ENCODE data around the gene FAM89B.
"Not testable (repeated sequence)": the region's sequence is repeated elsewhere in the genome, so short reads cannot be mapped to it uniquely, and the experiment has no call there.

The FAM89B gene

GRCh38 chr11:65572356-65573051 is at the start of gene FAM89B:
TSS of gene FAM89B (plus strand) at chr11:65572538. CDS start at chr11:65572670, 132 bp downstream.
- DNase-seq: peak; percentile 73

GRCh38 chr11:65522718-65523630 is 49.4 kb upstream of the FAM89B start:
- not testable (repeated sequence) for DNase-seq

DNA sequence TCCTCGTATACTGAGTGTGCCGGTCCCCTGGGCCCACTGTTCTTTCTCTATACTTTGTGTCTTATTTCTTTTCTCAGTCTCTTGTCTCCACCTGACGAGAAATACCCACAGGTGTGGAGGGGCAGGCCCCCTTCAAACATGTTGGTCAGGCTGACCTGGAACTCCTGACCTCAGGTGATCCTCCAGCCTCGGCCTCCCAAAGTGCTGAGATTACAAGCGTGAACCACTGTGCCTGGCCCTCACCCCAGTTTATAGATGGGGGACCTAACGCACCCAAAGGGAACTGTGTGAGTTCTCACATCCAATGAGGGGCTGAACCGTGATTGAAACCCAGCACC is 48.7 kb upstream of the FAM89B start:
- DNase-seq: not testable (repeated sequence)

DNA sequence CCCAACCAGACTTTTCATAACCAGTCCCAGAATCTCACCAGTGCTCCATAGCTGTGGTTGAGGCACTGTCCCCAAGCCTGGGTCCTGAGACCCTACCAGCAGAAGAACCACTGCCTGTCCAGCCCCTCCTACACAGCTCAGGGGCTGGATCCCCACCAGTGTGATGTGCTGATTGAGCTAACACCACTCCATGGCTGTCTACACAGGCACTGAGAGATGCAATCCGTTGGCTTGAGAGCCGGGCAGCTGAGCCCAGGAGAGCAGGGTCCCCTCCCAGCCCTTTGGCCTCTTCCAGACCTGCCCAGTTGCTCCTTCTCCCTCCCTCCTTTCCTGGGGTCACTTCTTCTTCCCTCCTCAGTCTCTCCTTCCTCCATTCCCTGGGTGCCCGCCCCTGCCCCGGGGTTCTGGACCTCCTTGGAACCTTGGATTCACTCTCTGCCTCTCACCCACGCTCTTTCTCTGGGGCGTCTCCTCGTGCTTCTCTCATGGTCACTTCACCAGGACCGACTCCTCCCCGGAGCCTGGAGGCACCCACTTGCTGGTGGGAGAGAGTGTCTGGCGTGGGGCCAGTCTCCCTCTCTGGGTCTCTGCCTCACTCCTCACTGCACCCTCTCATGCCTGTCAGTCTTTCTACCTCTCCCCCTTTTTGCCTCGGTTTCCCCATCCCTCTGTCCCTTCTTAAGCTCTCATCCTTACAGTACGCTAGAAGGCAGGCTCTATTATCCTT is 48.2 kb upstream of the FAM89B start:
- DNase-seq: no peak

DNA sequence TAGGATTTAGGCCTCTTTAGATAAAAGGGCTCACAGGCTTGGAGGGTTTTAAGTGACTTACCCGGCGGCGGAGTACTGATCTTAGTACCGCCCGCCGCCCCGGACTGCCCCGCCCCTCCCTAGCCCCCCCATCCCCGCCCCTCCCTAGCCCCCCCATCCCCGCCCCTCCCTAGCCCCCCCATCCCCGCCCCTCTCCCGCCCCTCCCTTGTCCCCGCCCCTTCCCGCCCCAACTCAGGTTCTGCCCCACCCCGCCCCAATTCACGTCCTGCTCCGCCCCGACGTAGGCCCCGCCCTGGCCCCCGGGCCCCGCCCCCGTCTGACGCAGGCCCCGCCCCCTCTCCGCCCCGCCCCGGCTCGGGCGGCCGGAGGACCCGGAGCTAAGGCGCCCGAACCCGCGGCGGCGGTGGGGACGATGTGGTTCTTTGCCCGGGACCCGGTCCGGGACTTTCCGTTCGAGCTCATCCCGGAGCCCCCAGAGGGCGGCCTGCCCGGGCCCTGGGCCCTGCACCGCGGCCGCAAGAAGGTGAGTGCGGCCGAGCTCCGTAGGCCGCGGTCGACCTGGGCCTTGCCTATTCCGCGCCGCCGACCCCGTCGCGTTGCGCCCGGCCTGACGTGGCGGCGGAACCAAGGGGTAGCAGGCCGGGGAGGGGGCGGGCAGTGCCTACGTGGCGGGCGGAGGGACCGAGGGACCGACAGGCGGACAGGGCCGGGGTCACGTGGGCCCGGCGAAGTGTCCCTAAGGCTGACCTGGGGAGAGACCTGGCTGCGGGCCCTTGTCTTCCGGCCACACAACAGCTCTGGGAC is 47.4 kb upstream of the FAM89B start, which contains the start of gene SCYL1:
Gene SCYL1, plus strand, starts transcription at position 343 of the 805 bp plus-strand sequence. Its CDS starts 71 bp downstream, at position 414.
- peak; percentile 82 for DNase-seq

GRCh38 chr11:65525546-65526480 is 46.5 kb upstream of the FAM89B start:
- no peak for DNase-seq

DNA sequence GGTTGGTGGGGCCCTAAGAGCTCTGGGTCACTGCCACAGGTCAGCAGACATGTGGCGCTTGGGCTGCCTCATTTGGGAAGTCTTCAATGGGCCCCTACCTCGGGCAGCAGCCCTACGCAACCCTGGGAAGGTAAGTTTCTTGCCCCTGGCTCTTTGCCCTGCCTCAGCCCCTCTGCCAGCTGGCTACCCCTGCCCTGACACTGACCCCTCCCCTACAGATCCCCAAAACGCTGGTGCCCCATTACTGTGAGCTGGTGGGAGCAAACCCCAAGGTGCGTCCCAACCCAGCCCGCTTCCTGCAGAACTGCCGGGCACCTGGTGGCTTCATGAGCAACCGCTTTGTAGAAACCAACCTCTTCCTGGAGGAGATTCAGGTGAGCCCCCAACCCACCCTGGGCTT is 45.6 kb upstream of the FAM89B start:
- no peak for DNase-seq

DNA sequence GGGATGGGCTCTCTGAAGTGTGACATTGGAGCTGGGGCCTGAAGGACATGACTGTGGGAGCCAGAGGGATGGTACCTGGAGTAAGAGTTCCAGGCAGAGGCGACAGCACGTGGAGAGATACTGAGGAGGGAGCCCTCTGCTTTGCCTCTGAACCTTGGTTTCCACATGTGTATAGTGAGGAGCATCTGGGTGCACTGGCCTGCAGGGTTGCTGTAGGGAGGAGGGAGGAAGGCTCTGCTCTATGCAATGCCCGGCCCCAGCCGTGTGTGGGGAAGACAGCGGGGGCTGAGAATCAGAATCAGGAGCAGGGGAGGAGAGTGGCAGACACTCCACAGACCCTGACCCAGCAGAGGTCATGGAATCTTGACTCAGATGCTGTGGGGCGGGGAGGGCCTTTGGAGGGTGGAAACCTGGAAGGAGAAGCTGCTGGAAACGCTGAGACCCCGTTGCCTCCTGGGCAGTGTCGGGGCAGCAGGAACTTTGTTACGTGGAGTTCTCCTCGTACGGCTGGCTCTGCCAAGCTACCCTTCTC is 43.5 kb upstream of the FAM89B start:
- DNase-seq: no peak

- DNase-seq: no peak
Measured at GRCh38 chr11:65529475-65530156, 42.7 kb upstream of the FAM89B start.

- DNase-seq: no peak
Measured at GRCh38 chr11:65530157-65530496, 42.2 kb upstream of the FAM89B start.

- DNase-seq: no peak
Measured at GRCh38 chr11:65532388-65533064, 39.8 kb upstream of the FAM89B start.

- no peak for DNase-seq
Measured at GRCh38 chr11:65535102-65535501, 37.2 kb upstream of the FAM89B start.

GRCh38 chr11:65536412-65537295 is 35.7 kb upstream of the FAM89B start:
- no peak for DNase-seq

DNA sequence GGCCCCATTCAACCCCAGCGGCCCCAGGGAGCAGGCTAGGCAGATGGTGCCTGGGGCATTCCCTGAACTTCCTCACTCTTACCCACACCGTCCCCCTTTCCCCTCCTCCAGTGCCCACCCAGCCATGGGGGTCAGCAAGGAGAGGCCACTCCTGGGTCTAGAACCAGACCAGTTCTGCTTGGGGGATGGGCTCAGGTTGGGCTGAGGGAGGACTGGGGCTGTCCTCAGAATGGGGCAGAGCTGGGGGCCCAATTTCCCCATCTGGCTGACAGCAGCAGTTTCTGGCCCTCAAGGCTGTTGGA is 35.1 kb upstream of the FAM89B start:
- no peak for DNase-seq

DNA sequence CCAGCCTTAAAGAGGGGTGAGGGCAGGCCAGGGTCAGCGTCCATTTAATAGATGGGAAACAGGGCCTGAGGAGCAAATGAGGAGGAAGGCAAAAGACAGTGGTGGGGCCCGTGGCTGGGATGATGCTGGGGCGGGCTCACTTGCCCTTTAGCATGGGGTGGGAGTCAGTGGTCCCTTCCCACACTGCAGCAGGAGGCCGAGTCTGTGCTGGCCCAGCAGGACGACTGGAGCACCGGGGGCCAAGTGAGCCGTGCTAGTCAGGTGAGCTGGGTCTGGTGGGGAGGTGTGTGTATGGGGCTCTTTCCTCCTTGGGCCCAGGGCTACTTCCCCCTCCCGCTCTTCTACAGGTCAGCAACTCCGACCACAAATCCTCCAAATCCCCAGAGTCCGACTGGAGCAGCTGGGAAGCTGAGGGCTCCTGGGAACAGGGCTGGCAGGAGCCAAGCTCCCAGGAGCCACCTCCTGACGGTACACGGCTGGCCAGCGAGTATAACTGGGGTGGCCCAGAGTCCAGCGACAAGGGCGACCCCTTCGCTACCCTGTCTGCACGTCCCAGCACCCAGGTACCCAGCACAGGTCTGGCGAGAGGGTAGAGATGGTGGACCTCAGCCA is 34.6 kb upstream of the FAM89B start:
- no peak for DNase-seq

- no peak for DNase-seq
Measured at GRCh38 chr11:65538232-65538914, 34.0 kb upstream of the FAM89B start.

DNA sequence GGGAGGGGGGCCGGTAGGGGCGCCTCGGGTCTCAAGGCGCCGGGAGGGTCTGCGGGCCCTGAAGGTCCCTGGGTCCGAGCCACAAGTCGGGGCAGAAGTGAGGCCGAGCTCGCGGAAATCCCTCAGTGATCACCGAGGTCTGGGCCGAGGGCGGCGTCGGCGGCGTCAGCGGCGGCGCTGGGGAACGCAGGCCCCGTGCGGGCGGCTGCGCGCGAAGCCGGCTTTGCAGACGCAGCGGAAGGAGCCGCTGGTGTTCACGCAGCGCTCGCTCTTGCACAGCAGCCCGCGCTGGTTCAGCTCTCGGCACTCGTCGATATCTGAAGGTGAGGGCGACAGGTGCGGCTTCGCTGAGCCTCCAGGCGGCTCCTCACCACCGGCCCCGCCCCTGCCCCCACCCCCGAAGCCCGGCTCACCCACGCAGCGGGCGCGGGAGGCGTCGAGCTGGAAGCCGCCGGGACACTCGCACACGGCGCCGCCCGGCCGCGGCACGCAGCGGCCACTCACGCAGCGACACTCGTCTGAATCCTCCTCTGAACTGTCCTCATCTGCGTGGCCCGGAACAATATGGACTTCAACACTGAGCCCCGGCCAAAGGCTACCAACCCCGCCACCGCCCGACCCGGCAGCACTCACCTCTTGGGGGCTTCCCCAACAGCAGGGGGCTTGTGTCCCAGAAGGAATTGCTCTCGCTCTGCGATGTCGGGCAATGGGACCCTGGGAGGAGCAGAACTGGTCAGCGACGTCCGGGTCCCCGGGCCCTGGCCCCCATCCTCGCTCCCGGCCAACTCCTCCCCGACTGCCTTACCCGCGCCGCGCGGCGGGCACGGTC is 33.2 kb upstream of the FAM89B start:
- no peak for DNase-seq

All from T1000 (cell line).